Astrocyte (in vitro differentiated cells and primary cell): ENCODE measurements around the gene UTP14A. TPM values are rescaled to one million over a fixed set of nuclear protein-coding genes. Genes with fewer than 3 reads are reported as not detected.

Source experiments
- DNase-seq: peaks from one replicate; pipeline ENCODE4 v3.0.0-alpha.2; 2010; ENCODE audit warnings: low read depth
- FAIRE-seq: peaks from 2 replicates; lab custom pipeline; 2011; peaks lifted over from hg19 to GRCh38; lab: Jason Lieb, UNC
- H2AFZ ChIP-seq: 2 replicates; pipeline ENCODE4 v1.6.0; 2012; ENCODE audit warnings: low read depth, low read length, inconsistent platforms
- H3K27ac ChIP-seq: 2 replicates; pipeline ENCODE4 v1.5.1; 2011; ENCODE audit warnings: low read depth, low read length, inconsistent platforms
- H3K27me3 ChIP-seq: 2 replicates; pipeline ENCODE4 v1.6.0; 2011; ENCODE audit warnings: low read length, inconsistent platforms; ENCODE audit not compliant: insufficient read depth
- H3K36me3 ChIP-seq: 2 replicates; pipeline ENCODE4 v1.5.1; 2011; ENCODE audit warnings: low read length, inconsistent platforms; ENCODE audit not compliant: insufficient read depth
- H3K4me1 ChIP-seq: 2 replicates; pipeline ENCODE4 v1.5.1; 2011; ENCODE audit warnings: low read length, inconsistent platforms; ENCODE audit not compliant: insufficient read depth
- H3K4me2 ChIP-seq: 2 replicates; pipeline ENCODE4 v1.6.0; 2012; ENCODE audit warnings: low read length, inconsistent platforms
- H3K4me3 ChIP-seq: 2 replicates; pipeline ENCODE4 v1.5.1; 2011; ENCODE audit warnings: low read depth, mild to moderate bottlenecking, low read length, inconsistent platforms; ENCODE audit not compliant: insufficient read depth
- H3K79me2 ChIP-seq: 2 replicates; pipeline ENCODE4 v1.6.0; 2012; ENCODE audit warnings: mild to moderate bottlenecking, low read length, inconsistent platforms; ENCODE audit not compliant: insufficient read depth
- H3K9ac ChIP-seq: 2 replicates; pipeline ENCODE4 v1.6.0; 2012; ENCODE audit warnings: mild to moderate bottlenecking, low read length, inconsistent platforms
- H3K9me3 ChIP-seq: 2 replicates; pipeline ENCODE4 v1.5.1; 2012; ENCODE audit warnings: low read depth, mild to moderate bottlenecking, low read length, inconsistent platforms; ENCODE audit not compliant: insufficient read depth
- H4K20me1 ChIP-seq: 2 replicates; pipeline ENCODE4 v1.6.0; 2012; ENCODE audit warnings: low read length, inconsistent platforms; ENCODE audit not compliant: insufficient read depth
- H3K27ac Mint-ChIP-seq: one replicate; pipeline ENCODE4 v1.8.0; 2021; ENCODE audit warnings: mild to moderate bottlenecking, mixed read lengths; ENCODE audit not compliant: unreplicated experiment
- H3K27me3 Mint-ChIP-seq: one replicate; pipeline ENCODE4 v1.8.0; 2021; ENCODE audit warnings: low read depth, mixed read lengths; ENCODE audit not compliant: unreplicated experiment
- H3K36me3 Mint-ChIP-seq: one replicate; pipeline ENCODE4 v1.8.0; 2021; ENCODE audit warnings: low read depth, mixed read lengths; ENCODE audit not compliant: unreplicated experiment
- H3K4me1 Mint-ChIP-seq: one replicate; pipeline ENCODE4 v1.8.0; 2021; ENCODE audit warnings: low read depth, mixed read lengths; ENCODE audit not compliant: unreplicated experiment
- H3K4me3 Mint-ChIP-seq: one replicate; pipeline ENCODE4 v1.8.0; 2021; ENCODE audit warnings: mild to moderate bottlenecking, moderate library complexity, mixed read lengths; ENCODE audit not compliant: unreplicated experiment
- H3K9me3 Mint-ChIP-seq: one replicate; pipeline ENCODE4 v1.8.0; 2021; ENCODE audit warnings: mild to moderate bottlenecking, mixed read lengths; ENCODE audit not compliant: unreplicated experiment
- CTCF ChIP-seq: IDR thresholded peaks from 2 replicates; pipeline ENCODE4 v1.5.1; 2011; ENCODE audit warnings: low read depth, mild to moderate bottlenecking, inconsistent platforms, low read length, moderate library complexity; ENCODE audit not compliant: insufficient read depth
- EZH2 ChIP-seq: IDR thresholded peaks from 2 replicates; pipeline ENCODE4 v1.6.1; 2012; ENCODE audit warnings: mild to moderate bottlenecking, low read length, inconsistent platforms; ENCODE audit not compliant: insufficient read depth
- total RNA-seq: library from RNA; stranded (reverse); gene quantifications from 2 replicates; pipeline ENCODE4 v1.2.1, GENCODE V29; 2021

UTP14A gene
- total RNA-seq, 1 donor from 2014 or later: 22.2 TPM

GRCh38 chrX:129872524-129872923 lies 33.4 kb upstream of the UTP14A start:
- Mint-ChIP-seq H3K9me3 (no peaks in the 10 kb centered on the region), H3K36me3 (no peaks in the 10 kb centered on the region), H3K27ac (no peak overlapping the region), H3K27me3 (no peaks in the 10 kb centered on the region), H3K4me3 (no peak overlapping the region), H3K4me1 (peaks cover 4% of the 10 kb centered on the region)
- H3K4me2 ChIP-seq: no peak overlapping the region
- no peak overlapping the region for H3K4me3 ChIP-seq
- H3K36me3 ChIP-seq: no peaks in the 10 kb centered on the region
- peaks cover 14% of the 10 kb centered on the region for H3K4me1 ChIP-seq
- H3K9me3 ChIP-seq: no peaks in the 10 kb centered on the region
- H4K20me1 ChIP-seq: no peaks in the 10 kb centered on the region
- H3K9ac ChIP-seq: no peak overlapping the region
- H2AFZ ChIP-seq: no peak overlapping the region
- no peaks in the 10 kb centered on the region for H3K27me3 ChIP-seq
- FAIRE-seq: no peak
- no peak for TF ChIP-seq CTCF
- TF ChIP-seq EZH2: no peak
- no peak overlapping the region for H3K27ac ChIP-seq
- H3K79me2 ChIP-seq: no peaks in the 10 kb centered on the region
- no peak for DNase-seq

DNA sequence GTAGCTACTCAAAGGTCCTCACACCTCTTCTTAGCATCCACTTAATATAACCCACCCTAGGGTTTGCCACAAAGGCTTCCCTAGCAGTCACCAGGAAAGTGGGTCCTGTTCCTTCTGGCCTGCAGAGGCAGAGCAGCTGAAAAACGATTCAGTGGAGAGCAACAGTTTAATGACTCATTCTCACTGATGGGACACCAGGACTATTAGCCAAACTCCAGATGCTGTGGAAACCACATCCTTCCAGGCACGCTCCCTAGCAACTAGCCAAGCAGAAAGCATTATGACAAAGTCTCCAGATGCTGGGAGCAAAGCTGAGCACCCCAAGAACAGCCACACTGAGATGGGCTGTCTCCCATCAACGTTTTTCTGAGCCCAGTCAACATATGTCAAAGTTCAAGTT lies 30.3 kb upstream of the UTP14A start:
- H3K9me3 Mint-ChIP-seq: no peaks in the 10 kb centered on the region
- peaks cover 5% of the 10 kb centered on the region for H3K4me1 Mint-ChIP-seq
- H3K27ac ChIP-seq: no peak overlapping the region

More for the DNA sequence above, 30.3 kb upstream of the UTP14A start:
- Histone ChIP-seq H3K9ac (no peak overlapping the region), H4K20me1 (no peaks in the 10 kb centered on the region), H3K27me3 (no peaks in the 10 kb centered on the region), H3K4me2 (no peak overlapping the region), H3K9me3 (no peaks in the 10 kb centered on the region), H3K79me2 (no peaks in the 10 kb centered on the region), H3K36me3 (no peaks in the 10 kb centered on the region), H3K4me3 (no peak overlapping the region), H3K4me1 (peaks cover 14% of the 10 kb centered on the region), H2AFZ (no peak overlapping the region)
- no peaks in the 10 kb centered on the region for H3K36me3 Mint-ChIP-seq
- H3K27me3 Mint-ChIP-seq: no peaks in the 10 kb centered on the region
- TF ChIP-seq EZH2 (no peak), CTCF (no peak)
- peak; percentile 80 for DNase-seq
- no peak overlapping the region for H3K4me3 Mint-ChIP-seq
- peak overlapping the region; percentile 53 for H3K27ac Mint-ChIP-seq
- peak; percentile 87 for FAIRE-seq
